ENCODE data around the gene FAM53B.

The FAM53B gene

DNA sequence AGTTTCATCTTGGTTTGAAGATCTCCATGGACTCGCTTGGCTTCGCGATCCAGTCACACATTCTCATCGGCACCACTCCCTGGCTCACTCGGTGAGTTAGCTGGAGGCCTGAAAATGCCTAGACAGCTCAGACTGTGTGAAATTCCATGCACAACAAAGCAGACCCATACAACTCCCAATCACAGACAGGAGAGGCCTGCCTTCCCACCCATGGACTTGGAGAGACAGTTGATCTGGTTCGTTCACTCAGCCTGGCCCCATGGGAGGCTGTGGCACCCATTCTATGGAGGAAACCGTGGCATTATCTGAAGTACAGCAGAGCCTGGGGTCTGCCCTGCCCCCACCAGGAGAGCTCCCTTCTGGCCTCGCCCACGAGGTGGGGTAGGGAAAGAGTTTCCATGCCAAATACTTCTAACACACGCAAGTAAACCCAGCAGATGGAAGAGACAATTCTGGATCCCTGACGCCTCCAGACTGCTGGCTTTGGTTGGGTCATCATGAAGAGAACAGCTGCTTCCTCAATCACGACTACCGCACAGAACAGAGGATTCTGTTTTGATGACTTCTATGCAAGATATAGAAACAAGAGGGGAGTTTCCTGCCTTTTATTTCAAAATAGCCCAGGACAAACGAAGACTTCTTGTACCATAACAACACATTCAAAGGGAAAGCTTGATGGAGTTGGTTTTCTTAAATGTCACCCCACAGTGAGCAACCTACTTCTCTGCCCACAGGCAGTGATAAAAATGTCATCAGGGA lies 15.9 kb downstream of the FAM53B start:
- DNase-seq (ENCODE audit: low spot score) (no peak), FAIRE-seq (no peak)

DNA sequence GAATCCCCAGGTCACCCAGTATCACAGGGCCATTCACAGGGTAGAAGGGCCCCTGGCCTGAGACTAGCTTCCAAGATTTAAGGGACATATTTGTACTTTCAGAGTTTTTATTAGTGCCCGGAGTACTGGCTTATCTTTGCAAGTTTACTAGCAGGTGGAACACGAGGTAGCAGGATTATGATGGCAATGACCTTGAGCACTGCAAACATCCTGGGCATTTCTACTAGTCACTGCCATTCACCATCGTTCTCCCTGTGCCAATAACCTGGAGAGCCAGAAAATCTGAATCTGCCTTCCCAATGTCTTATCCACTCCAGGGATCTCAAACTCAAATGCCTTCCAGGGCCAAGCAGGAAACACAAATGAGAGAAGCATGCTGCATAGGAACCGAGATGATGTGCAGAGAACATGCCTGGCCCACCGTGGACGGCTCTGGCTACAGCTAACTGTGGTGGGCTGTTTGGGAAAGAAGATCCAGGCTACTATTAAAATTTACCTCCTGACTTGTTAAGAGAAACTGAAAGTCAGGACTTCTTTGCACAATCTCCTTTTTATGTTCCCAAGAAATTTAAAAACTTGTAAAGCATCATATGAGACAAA lies 16.7 kb downstream of the FAM53B start:
- no peak for FAIRE-seq

DNA sequence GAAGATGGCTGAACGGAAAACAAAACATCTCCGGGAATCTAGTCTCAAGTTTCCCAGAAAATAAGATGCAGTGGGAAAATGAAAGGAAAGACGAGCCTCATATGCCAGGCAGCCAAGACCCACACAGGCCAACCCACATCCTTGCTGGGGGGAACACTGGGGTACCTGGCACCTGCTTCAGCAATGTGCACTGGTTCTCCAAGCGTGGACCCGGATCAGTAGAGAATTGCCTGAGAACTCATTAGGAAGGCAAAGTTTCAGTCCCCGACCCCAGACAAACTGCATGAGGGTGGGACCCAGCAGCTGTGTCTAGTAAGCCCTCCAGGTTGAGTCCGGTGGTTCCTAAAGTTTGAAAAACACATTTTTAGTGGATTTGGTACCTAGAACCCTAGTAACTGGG lies 18.4 kb downstream of the FAM53B start:
- no peak for FAIRE-seq
- no peak for DNase-seq (ENCODE audit: low spot score)

More for the DNA sequence above, 16.7 kb downstream of the FAM53B start:
- no peak for DNase-seq (ENCODE audit: low spot score)

DNA sequence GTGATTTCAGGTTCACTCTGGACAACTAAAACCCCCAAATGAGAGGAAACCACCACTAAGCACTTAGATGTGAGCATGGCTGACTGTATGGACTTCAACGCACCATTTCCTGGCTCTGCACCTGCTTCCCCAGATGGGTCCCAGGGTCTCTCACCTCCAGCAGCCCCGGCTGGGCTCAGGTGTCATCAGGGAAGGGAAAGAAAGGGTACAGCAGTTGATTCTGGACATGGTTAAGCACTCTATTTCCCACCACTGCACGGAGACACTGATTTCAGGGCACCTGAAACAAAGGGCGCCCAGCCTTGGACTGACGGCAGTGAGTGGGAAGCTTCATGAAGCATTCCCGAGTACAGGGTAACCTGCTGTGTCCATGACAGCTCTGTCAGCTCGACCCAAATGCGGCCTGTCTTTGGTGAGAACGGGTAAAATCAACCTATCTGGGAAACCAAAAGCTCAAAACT lies 19.0 kb downstream of the FAM53B start:
- FAIRE-seq, result no peak
- DNase-seq (ENCODE audit: low spot score), result no peak

DNA sequence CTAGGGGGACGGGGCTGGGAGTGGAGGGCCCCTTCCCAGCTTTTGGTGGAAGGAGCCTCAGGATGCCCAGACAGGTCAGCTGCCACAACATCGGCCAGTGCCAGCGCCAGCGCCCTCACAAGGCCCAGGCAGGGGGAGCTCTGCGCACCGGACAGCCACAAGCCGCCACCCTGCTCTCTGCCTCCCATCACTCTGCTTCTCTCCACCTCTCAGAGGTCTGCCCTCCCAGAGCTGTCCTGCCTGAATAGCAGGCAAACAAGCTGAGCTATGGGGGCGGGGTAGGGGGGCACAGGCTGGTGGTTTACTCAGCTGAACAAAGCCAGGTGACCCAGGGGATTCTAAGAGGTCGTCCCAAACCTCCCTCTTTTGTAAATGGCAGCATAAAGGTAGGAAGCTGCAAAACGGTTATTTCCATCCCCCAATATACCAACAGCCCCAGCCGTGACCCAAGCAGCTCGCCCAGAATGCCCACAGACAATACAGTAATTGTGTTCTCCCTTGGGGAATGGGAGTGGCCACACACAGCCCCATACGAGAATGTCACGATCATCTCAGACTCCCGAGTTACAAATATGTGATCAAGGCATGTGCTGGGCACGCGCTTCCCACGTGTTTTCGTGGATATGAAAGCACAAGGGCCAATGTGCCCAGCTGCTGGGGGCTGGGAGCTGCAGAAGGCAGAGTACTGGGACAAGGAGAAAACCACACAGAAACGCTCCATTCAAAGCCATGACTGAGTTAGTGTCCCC lies 19.7 kb downstream of the FAM53B start:
- DNase-seq (ENCODE audit: low spot score) (peak; percentile 32), FAIRE-seq (no peak)

DNA sequence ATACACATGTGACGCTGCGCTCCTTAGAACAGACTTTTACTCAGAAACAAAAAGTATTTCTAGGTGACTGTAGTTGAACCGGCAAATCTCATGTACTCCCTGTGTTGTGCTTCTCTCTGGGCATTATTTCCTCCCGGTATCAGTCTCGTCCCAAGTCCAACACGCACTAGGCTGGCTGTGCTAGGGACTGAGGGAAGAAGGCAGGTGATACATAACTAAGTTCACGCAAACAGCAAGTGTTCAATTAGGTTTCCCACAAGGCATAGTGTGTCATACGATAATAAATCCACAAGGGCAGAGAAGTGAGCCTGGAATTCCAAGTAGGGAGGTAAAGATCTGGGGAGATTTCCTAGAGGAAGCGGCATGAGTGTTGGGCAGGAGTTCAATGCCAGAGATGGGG lies 20.4 kb downstream of the FAM53B start:
- DNase-seq (ENCODE audit: low spot score), result no peak
- no peak for FAIRE-seq

DNA sequence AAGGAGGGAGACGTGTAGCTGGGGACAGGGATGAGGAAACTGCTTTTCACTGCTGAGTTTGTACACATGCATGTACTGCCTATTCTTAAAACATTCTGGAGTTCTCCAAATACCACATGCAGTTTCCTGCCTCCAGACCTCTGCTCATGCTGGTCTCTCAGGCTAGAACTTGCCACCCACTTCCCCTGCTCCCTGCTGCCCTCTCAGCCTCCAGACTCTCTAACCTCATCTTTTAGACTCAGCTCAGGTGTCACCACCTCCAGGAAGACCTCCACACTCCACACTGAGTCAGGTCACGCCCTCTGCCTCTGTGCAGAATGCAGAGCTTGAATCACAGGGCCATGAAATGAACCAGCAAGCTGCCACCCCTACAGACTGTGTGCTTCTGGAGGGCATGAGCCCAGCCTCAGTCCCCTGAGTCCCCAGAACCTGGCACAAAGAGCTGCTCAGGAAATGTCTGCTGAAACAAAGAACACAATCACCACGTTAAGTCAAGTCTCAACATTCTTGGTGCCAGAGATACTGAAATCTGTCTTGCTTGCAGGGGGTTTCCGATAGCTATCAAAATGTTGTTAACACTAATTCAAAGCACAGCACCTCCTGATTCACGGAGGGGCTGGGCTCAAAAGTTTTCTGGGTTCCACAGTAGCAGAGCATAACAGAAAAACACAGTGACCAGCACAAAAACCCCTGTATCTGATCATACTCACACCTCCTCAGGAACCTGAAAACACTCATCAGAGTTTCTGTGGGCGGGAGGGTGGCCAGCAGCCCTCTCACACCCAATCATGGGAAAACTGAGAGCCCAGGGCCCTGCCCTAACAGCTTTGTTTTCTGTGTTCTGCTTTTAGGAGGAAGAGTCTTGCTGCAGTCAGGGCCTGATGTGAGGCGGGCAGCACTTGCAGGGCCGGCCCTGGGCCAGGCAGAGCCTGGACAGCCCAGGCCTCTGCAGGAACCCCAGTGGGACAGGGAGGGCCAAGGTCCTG lies 21.1 kb downstream of the FAM53B start:
- DNase-seq (ENCODE audit: low spot score), result no peak
- no peak for FAIRE-seq

DNA sequence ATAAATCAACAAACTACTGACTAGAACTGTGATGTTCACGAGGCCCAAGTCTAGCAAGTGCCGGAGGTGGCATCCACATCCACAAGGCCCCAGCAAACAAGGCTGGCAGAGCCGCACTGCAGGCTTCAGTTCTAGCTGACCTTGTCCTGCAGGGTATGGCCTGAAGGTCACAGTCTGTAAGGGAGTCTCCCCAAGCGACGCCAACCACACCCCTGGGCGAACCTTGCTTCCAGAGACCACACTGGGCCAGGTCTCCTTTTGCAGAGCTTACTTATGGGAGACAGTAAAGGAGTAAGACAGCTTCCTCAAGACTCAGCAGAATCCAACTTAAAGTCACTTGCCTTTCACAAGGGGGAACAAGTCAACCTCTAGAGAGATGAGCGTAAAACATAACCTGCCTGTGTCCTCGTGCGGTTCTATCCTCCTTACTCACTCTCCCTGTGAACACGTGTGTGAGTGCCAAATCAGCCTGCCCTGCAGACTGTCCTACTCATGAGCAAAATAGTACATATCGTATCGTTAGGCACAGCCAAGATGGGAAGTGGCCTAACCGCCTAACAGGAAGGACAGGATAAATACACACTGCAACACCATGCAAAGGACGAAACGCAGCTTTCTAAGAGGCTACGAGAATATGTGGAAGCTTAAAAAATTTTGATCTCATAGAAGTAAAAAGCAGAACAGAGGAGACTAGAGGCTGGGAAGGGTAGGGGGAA lies 22.7 kb downstream of the FAM53B start:
- FAIRE-seq (peak; percentile 20), DNase-seq (ENCODE audit: low spot score) (no peak)

DNA sequence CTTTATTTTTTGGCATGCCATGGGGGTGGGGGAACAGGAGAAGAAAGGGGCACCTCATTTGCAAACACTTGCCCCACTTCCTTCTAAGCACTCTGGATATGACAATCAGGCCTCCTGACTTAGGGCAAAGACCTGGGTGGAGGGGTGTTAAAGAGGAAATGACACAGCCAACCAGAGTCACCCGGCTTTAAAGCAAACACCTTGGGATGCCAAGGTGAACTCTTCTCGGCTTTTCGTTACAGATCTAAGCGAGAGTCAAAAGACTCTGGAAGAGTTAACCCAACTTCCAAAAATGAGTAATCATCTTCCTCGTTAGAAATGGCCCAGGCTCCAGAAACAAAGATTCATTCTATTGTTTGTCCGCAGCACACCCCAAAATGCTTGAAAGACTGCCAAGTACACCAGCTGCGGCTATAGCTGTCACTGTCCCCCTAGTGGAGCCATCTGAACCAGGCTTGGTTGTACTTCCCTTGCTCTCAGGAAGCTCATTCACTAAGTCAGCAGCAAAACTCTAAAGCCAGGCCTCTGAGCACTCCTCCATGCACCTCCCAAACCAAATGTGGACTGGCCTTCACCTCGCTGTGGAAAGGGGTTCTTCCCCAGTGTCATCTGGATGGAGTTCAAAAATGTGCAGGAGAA lies 24.8 kb downstream of the FAM53B start:
- DNase-seq (ENCODE audit: low spot score) (peak; percentile 74), FAIRE-seq (no peak)

DNA sequence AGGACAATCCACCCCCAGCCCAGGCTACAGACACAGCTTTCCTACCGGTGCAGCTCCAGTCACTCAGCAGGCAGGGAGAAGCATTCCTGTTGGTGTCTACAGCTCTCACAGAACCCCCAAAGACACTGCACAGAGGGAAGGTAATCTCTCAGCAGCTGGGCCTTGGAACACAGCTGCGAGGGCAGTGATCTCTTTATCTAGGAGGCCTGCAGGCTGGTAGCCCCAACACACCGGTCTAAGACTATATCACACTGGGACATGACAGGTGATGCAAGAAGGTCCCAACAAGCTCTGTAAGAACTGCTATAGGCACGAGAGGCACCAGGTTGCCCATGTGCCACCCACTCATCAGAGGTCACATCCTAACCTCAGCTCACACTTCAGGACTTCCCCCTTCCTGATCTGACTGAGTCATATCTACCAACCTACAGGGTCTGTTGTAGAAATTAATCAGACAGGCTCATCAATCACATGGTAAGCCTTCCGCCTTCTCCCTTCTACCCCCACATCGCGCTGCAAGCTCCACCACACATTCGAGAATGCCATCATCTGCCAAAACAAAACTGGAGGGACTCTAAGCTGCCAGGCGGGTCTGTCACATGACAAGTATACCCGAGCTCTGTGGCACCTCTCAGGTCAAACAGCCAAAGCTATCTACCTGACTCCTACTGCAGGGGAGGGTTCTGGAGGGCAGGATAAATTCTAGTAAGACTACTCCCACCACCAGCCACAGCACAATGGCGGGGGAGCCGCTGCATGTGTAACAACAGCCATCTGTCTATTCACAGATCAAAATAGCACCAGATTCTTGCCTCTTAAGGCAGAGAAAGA lies 26.1 kb downstream of the FAM53B start:
- DNase-seq (ENCODE audit: low spot score) (no peak), FAIRE-seq (no peak)

DNA sequence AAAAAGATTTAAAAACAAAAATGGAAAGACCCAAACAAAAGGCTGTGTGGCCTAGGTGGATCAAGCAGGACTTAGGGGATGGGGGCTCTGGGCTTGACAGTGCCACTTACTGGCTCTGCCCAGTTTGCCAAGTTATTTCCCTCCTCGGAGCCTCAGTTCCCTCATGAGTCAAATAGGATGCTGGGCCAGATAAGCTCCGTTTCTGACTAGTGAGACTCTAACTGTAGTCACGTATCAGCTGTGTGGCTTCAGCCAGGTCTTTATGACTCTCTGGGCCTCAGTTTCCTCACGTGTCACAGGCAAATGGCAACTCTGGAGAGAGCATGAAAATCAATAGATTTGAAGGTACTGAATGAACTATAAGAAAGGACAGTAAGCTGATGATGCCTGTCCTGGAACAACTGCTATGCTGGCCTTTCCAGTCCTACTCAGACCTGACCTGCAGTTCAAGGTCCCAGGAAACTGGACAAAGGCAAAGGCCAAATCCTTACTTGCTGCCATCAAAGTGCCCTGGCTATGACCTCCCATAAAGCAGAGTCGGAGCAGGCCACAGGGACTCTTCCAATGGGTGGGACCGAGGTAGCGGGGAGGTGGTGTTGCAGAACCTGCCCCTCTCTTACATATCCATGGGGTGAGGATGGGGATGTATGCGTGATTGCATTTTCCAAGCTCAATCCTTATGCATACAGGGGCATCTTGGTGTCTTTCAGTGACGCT lies 27.0 kb downstream of the FAM53B start:
- FAIRE-seq (no peak), DNase-seq (ENCODE audit: low spot score) (no peak)

DNA sequence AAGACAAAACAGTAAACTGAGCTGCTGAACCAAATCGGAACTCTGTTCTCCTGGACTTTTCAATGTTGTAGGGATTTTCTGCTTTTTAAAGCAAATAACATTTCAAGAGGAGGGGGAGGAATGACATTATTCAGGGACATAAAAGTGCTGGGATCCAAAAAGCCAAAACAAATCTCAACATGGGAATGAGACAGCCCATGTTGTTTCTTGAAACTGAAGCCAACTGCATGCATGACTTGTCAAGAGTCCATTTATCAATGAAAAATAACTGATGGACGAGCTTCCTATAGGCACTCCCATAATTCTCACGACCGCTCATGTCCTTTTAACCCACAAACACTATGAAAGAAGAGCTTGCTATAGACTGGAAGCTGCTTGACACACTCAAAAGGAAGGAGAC lies 27.8 kb downstream of the FAM53B start:
- FAIRE-seq, result no peak

DNA sequence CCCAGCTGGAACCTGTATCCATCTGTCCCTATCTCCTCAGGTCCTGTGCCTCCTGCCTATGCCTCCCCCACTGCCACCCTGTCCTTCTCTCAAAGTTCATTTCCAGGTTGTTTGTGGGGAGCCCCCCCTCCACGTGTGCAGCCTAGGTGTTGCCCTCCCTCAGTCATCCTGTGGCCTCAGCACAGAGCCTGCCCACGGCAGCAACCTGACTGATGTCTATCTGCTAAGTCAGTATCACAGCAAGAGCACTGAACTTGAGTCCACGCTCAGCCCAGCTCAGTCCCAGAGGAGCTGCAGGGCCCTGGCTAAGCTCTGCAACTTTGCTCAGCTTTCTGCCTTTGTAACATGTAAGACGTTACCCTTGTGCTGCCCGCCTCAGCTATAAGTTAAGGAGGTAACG lies 28.7 kb downstream of the FAM53B start:
- DNase-seq (ENCODE audit: low spot score) (no peak), FAIRE-seq (no peak)

More for the DNA sequence above, 27.8 kb downstream of the FAM53B start:
- no peak for DNase-seq (ENCODE audit: low spot score)

DNA sequence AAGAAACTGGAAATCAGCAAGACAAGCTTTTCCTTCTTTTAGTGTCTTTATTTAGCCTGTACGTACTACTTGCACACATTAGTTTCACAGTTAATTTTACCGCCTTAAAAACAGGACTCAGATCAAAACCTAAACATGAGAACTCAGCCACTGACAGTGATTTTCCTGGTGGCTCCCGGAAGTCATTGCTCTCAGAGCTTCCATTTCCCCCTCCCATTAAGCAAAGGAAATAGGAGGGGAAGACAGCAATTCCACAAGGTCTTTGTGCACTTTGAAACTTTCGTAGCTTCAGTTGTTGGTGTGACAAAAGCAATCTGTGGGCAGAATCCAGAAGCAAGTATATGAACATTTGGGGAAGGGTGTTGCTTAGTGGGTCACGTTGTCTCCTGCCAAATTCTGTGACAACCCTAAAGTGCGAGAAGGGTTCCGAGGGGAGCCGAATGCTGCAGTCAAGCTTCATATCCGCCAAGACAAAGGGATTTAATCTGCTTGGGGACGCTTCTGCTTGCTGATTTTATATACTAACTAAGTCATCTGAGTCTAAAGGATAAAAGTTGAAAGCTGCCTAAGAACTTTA lies 30.4 kb downstream of the FAM53B start:
- FAIRE-seq (no peak), DNase-seq (ENCODE audit: low spot score) (no peak)

DNA sequence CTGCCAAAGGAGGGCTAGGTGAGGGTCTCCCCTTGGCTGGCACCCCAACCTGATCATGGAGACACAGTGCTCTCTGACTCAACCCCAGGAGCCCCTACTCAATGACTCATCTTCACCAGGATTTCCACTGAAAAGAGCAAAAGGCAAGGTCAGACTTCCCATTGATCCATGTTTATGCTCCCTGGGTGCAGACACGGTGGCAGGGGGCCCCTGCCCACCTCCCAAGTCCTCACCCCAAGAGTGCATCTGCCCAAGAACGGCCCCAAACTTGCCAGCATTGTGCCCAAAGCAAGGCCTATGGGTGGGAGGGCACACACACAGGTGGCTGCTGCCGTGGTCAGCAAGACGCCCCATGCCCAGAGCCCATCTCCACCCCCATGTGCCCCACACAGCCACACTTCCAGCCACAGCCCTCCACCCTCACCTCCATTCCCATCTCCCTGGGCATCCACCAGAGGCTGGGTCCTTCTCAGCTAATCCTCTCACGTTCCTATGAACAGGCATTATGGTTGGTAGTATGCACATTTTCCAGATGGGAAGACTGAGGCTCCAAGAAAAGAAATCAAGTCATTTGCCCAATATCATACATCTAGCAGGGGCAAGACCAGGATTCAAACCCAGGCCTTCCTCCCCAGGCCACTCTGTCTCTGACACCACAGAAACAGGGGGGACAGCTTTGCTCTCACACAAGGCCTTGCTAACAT lies 31.3 kb downstream of the FAM53B start:
- FAIRE-seq (no peak), DNase-seq (ENCODE audit: low spot score) (no peak)

DNA sequence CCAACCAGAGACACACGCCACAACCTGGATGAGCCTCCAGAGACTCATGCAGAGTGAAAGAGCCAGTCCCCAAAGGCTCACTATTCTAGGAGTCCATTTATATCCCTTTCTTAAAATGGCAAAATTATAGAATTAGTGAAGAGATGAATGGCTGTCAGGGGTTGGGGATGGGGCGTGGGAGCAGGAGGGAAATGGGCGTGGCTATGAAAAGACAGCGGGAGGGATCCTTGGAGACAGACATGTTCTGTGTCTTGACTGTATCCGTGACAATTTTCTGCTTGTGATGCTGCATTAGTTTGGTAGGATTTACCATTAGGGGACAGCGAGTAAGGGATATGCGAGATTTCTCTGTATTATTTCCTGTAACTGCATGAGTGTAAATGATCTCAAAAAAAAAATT lies 33.0 kb downstream of the FAM53B start:
- DNase-seq (ENCODE audit: low spot score), result no peak
- FAIRE-seq, result no peak

DNA sequence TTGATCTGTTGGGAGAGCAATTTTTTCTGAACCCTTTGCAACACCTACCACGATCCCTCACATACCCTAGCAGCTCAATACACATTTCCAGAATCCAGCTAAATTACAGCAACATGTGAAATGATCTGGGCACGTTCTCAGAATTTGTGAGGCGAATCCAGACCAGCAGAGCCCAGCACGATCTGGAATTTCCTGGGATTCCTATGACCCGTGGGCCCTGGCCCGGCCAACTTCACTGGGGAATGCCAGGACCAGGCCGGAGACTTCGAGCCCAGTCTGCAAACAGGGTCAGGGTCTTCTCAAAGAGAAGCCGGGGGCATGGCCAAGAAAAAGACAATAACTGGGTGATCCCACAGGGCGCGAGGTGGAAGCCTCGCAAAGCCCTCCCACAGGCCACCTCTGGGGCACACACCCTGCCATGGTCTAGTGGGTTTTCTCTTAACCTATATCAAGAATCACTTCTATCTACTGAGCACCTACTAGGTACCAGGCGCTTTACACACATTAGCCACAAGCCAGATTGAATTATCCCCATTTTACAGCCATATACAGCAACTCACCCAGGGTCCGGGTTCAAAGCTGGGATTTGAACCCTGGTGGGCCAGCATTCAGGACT lies 33.8 kb downstream of the FAM53B start:
- FAIRE-seq (no peak), DNase-seq (ENCODE audit: low spot score) (no peak)
